Measurements from ENCODE around the gene GSTK1. TPM values are rescaled to one million over a fixed set of nuclear protein-coding genes. Genes with fewer than 3 reads are reported as not detected.

The GSTK1 gene
- total RNA-seq, 6 donors from 2014 or later: 140 to 194 (median 158) TPM

DNA sequence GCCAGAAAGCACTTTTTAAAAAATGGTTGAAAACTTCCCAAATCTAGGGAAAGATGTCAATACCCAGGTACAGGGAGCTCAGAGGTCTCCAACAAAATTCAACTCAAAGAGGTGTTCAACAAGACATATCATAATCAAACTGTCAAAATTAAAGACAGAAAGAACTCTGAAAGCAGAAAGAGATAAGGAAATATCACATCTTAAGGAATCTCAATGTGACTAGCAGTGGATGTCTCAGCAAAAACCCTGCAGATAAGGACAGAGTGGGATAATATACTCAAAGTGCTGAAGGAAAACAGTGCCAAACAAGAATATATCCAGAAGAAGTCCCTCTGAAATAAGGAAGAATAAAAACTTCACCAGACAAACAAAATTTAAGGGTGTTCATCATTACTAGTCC is 13.0 kb upstream of the GSTK1 start:
- no peak for TF ChIP-seq POLR2AphosphoS5 (IDR thresholded peaks at IDR 0.05)
- TF ChIP-seq, protein P1, sequence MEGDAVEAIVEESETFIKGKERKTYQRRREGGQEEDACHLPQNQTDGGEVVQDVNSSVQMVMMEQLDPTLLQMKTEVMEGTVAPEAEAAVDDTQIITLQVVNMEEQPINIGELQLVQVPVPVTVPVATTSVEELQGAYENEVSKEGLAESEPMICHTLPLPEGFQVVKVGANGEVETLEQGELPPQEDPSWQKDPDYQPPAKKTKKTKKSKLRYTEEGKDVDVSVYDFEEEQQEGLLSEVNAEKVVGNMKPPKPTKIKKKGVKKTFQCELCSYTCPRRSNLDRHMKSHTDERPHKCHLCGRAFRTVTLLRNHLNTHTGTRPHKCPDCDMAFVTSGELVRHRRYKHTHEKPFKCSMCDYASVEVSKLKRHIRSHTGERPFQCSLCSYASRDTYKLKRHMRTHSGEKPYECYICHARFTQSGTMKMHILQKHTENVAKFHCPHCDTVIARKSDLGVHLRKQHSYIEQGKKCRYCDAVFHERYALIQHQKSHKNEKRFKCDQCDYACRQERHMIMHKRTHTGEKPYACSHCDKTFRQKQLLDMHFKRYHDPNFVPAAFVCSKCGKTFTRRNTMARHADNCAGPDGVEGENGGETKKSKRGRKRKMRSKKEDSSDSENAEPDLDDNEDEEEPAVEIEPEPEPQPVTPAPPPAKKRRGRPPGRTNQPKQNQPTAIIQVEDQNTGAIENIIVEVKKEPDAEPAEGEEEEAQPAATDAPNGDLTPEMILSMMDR (IDR thresholded peaks at IDR 0.05): no peak
- no peak for TF ChIP-seq POLR2A (IDR thresholded peaks at IDR 0.05)
- TF ChIP-seq EP300 (IDR thresholded peaks at IDR 0.05): no peak
- Histone ChIP-seq H3K4me1 (peaks cover 0 to 4% (median 0%) of the 10 kb centered on the region in 4 donors), H3K9me3 (no peaks in the 10 kb centered on the region), H3K4me3 (no peak overlapping the region), H3K36me3 (no peaks in the 10 kb centered on the region), H3K27ac (no peak overlapping the region), H3K27me3 (no peaks in the 10 kb centered on the region)
- DNase-seq: no peak
- ATAC-seq (ENCODE audit: low FRiP score in 2 of 2): no peak

DNA sequence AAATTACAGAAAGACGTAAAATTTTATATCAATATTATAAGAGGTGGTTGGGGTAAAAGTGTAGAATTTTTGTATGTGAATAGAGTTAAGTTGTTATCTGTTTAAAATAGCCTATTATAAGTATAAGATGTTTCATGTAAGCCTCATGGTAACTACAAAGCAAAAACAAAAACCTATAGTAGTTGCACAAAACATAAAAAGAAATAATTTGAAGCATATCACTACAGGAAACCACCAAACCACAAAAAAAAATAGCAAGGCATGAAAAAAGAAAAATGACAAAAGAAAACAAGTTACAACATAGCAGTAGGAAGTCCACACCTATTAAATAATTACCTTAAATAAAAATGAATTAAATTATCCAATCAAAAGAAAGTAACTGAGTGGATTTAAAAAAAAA is 12.4 kb upstream of the GSTK1 start:
- H3K9me3 ChIP-seq: no peaks in the 10 kb centered on the region
- no peak overlapping the region for H3K4me3 ChIP-seq
- no peak overlapping the region for H3K27ac ChIP-seq
- DNase-seq: no peak
- TF ChIP-seq, protein P1 (IDR thresholded peaks at IDR 0.05): no peak
- TF ChIP-seq EP300 (IDR thresholded peaks at IDR 0.05): no peak
- TF ChIP-seq POLR2A (IDR thresholded peaks at IDR 0.05): no peak
- no peak for TF ChIP-seq POLR2AphosphoS5 (IDR thresholded peaks at IDR 0.05)
- no peaks in the 10 kb centered on the region for H3K36me3 ChIP-seq
- no peak for ATAC-seq (ENCODE audit: low FRiP score in 2 of 2)
- WGBS, 2 donors: 80 to 91% methylated on average over 1 of the region's 1 CpG
- no peaks in the 10 kb centered on the region for H3K27me3 ChIP-seq
- no peaks in the 10 kb centered on the region for H3K4me1 ChIP-seq

DNA sequence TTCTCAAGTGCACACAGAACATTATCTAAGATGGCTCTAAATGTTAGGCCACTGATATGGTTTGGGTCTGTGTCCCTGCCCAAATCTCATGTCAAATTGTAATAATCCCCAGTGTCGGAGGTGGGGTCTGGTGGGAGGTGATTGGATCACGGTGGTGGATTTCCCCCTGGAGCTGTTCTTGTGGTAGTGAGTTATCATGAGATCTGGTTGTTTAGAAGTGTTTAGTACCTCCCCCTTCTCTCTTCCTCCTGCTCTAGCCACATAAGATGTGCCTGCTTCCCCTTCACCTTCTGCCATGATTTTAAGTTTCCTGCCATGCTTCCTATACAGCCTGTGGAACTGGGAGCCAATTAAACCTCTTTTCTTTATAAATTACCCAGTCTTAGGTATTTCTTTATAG is 11.2 kb upstream of the GSTK1 start:
- Histone ChIP-seq H3K9me3 (no peaks in the 10 kb centered on the region), H3K27me3 (no peaks in the 10 kb centered on the region), H3K36me3 (no peaks in the 10 kb centered on the region), H3K27ac (no peak overlapping the region), H3K4me3 (no peak overlapping the region), H3K4me1 (no peaks in the 10 kb centered on the region)
- TF ChIP-seq, protein P1 (IDR thresholded peaks at IDR 0.05): no peak
- DNase-seq: no peak
- 74 to 75% methylated on average over 2 of the region's 2 CpGs for WGBS, 2 donors
- no peak for ATAC-seq (ENCODE audit: low FRiP score in 2 of 2)

DNA sequence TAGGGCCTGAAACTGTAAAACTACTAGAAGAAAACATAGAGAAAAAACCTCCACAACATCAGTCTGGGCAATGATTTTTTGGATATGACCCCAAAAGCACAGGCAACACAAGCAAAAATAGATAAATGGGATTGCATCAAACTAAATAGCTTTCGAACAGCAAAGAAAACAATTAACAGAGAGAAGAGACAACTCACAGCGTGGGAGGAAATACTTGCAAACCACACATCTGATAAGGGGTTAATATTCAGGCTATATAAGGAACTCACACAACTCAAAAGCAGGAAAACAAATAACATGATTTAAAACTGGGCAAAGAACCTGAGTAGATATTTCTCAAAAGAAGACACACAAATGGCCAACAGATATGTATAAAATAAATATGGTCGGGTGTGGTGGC is 7.7 kb upstream of the GSTK1 start:
- no peak overlapping the region for H3K4me3 ChIP-seq
- WGBS, 2 donors: 66 to 69% methylated on average over 3 of the region's 3 CpGs
- no peak overlapping the region for H3K27ac ChIP-seq
- ATAC-seq (ENCODE audit: low FRiP score in 2 of 2) (no peak), DNase-seq (no peak)
- H3K27me3 ChIP-seq: no peaks in the 10 kb centered on the region
- H3K9me3 ChIP-seq: no peaks in the 10 kb centered on the region
- H3K4me1 ChIP-seq: peaks cover 0 to 7% (median 2%) of the 10 kb centered on the region in 4 donors
- TF ChIP-seq, protein P1 (IDR thresholded peaks at IDR 0.05): no peak
- TF ChIP-seq EP300 (IDR thresholded peaks at IDR 0.05) (no peak), POLR2AphosphoS5 (IDR thresholded peaks at IDR 0.05) (no peak), POLR2A (IDR thresholded peaks at IDR 0.05) (no peak)
- no peaks in the 10 kb centered on the region for H3K36me3 ChIP-seq

DNA sequence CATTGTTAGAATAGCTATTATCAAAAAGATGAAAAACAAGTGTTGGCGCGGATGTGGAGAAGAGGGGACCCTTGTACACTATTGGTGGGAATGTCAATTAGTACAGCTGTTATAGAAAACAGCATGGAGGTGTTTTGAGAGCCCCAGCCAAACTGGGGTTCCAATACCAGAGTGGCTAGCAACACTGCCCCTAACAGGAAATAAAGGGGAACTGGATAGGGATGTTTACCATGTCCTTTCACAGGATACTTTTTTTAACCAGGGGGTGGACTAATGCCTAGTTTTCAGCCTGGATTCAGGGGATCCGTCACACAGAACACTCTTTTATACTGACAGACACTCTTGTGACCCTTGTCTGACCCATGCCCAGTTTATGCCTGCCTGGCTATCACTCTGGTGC is 6.9 kb upstream of the GSTK1 start:
- no peaks in the 10 kb centered on the region for H3K9me3 ChIP-seq
- H3K36me3 ChIP-seq: no peaks in the 10 kb centered on the region
- no peak overlapping the region for H3K4me3 ChIP-seq
- H3K27me3 ChIP-seq: no peaks in the 10 kb centered on the region
- DNase-seq (no peak), ATAC-seq (ENCODE audit: low FRiP score in 2 of 2) (no peak)
- 87 to 92% methylated on average over 3 of the region's 3 CpGs for WGBS, 2 donors
- H3K4me1 ChIP-seq: peaks cover 0 to 7% (median 2%) of the 10 kb centered on the region in 4 donors
- TF ChIP-seq POLR2AphosphoS5 (IDR thresholded peaks at IDR 0.05): no peak
- TF ChIP-seq, protein P1 (IDR thresholded peaks at IDR 0.05): no peak
- TF ChIP-seq POLR2A (IDR thresholded peaks at IDR 0.05): no peak
- no peak for TF ChIP-seq EP300 (IDR thresholded peaks at IDR 0.05)
- no peak overlapping the region for H3K27ac ChIP-seq
